OCI-LY1 (cell line): Measurements from ENCODE around the gene NOP56.

Experiments
- CTCF ChIP-seq: fragments of 200-600 bp; sonication (generic), shearing (Covaris generic); IDR thresholded peaks from 2 replicates; pipeline ENCODE4 v1.5.1; 2017; ENCODE audit warnings: mild to moderate bottlenecking, antibody characterized with exemption, low read length, moderate library complexity, mixed read lengths
- EZH2 ChIP-seq: fragments of 200-600 bp; sonication (generic), shearing (Covaris generic); IDR thresholded peaks from 2 replicates; pipeline ENCODE4 v1.8.0; 2017; ENCODE audit warnings: borderline replicate concordance, mixed run types, mild to moderate bottlenecking, antibody characterized with exemption, low read length, moderate library complexity, mixed read lengths

GRCh38 chr20:2625062-2625461, 27.4 kb upstream of the NOP56 start:
- TF ChIP-seq CTCF, result no peak
- no peak for TF ChIP-seq EZH2
